HUES48 (cell line): ENCODE data around the gene CD69.

ENCODE experiments used
- H3K27ac ChIP-seq: one replicate; pipeline ENCODE4 v1.7.0; 2013; ENCODE audit warnings: low read depth, low read length, inconsistent platforms
- H3K27me3 ChIP-seq: 2 replicates; pipeline ENCODE4 v1.6.1; 2013; ENCODE audit warnings: mild to moderate bottlenecking, low read length; ENCODE audit not compliant: control insufficient read depth, insufficient read depth
- H3K36me3 ChIP-seq: 2 replicates; pipeline ENCODE4 v1.6.1; 2013; ENCODE audit warnings: low read length; ENCODE audit not compliant: control insufficient read depth, insufficient read depth
- H3K4me1 ChIP-seq: 2 replicates; pipeline ENCODE4 v1.6.1; 2013; ENCODE audit warnings: mild to moderate bottlenecking, low read length; ENCODE audit not compliant: control insufficient read depth, insufficient read depth
- H3K4me3 ChIP-seq: 2 replicates; pipeline ENCODE4 v1.5.1; 2013; ENCODE audit warnings: mild to moderate bottlenecking, low read depth, low read length
- H3K9ac ChIP-seq: 2 replicates; pipeline ENCODE4 v1.6.1; 2013; ENCODE audit warnings: mild to moderate bottlenecking, low read depth, low read length, moderate library complexity
- H3K9me3 ChIP-seq: 2 replicates; pipeline ENCODE4 v1.6.1; 2013; ENCODE audit warnings: low read length; ENCODE audit not compliant: control insufficient read depth, insufficient read depth

CD69 gene

DNA sequence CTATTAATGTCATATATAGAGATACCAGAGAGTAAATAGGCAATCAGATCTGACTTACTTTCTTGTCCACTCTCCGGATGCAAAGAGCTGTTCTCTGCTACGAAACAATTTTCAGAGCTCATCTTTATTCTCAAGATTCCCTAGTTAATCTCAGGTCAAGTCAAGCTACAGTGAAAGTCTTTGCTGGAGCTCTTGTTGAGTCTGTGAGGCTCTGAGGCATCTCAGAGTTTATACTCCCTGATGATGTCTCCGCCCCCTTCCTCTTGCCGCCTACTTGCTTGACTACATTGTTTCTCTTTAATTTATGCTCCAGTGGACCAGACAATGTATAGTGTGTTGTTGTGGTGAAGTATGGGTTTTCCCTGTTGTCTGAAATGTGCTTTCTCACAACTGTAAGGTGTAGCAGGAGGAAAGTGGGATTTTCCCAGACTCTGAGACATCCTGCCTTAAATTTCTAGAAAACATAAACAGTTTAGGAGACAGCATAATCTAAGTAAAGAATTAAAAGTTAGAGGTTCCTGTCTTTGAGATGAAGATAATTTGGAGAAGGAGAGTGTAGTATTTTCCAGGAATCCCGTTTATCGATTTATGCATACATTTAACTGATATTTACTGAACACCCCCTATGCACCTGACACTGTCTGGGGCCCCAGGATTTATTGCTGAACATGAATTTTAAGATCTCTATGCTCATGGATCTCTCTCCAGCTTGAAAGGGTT lies at the start of gene CD69:
Gene CD69, minus strand, starts transcription at position 203 of the 720 bp plus-strand sequence. Its CDS starts 81 bp downstream, at position 122.
- peaks cover 2% of the 10 kb centered on the region; the same call in 1 of the 2 replicates for H3K4me1 ChIP-seq
- H3K36me3 ChIP-seq, result no peaks in the 10 kb centered on the region
- H3K27ac ChIP-seq, result no peak within 1 kb of the TSS
- H3K4me3 ChIP-seq, result no peak within 1 kb of the TSS
- no peaks in the 10 kb centered on the region for H3K27me3 ChIP-seq
- H3K9me3 ChIP-seq, result no peaks in the 10 kb centered on the region
- H3K9ac ChIP-seq, result no peak within 1 kb of the TSS

GRCh38 chr12:9809866-9810265 lies 49.2 kb upstream of the CD69 start:
- Histone ChIP-seq H3K9me3 (no peaks in the 10 kb centered on the region), H3K4me1 (no peaks in the 10 kb centered on the region), H3K27ac (no peak overlapping the region), H3K36me3 (no peaks in the 10 kb centered on the region), H3K27me3 (no peaks in the 10 kb centered on the region), H3K9ac (no peak overlapping the region), H3K4me3 (no peak overlapping the region)

DNA sequence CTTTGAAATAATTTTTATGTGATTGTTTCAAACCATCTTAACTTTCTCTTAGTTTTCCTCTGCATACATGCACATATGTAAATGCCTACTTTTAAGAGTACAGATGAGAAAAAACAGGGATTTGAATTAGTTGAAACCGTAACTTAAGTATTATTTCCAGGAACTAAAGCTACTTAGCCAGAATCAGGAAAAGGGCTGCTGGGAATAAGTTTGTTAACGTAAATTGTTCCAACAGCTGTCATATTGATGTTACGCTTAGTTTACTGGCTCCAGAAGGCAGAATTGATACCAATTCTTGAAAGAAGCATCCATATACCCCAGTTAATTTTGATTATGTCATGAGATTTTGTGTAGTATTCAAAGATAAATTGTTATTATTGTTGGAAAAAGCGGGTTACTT lies 48.6 kb upstream of the CD69 start:
- H3K9ac ChIP-seq, result no peak overlapping the region
- H3K4me3 ChIP-seq, result no peak overlapping the region
- no peaks in the 10 kb centered on the region for H3K9me3 ChIP-seq
- no peaks in the 10 kb centered on the region for H3K4me1 ChIP-seq
- H3K27me3 ChIP-seq, result no peaks in the 10 kb centered on the region
- H3K36me3 ChIP-seq, result no peaks in the 10 kb centered on the region
- H3K27ac ChIP-seq, result no peak overlapping the region

DNA sequence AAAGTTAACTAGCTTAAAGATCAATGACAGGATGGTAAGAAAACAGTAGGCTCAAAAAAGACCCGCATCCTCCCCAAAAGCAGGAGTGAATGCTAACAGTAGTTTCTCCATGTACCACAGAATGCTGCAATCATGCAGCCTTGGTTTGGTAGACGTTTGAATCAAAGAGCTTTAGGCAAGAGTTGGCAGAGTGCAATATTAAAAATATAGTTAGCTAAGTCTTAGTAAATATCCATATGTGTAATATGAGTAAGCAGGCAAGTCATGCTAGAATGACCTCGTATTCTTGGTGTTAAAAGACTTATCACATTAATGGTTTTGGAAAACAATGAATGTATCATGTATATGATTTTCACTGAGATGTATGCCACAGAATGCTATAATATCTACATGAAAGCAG lies 47.8 kb upstream of the CD69 start:
- Histone ChIP-seq H3K4me1 (no peaks in the 10 kb centered on the region), H3K27ac (no peak overlapping the region), H3K27me3 (no peaks in the 10 kb centered on the region), H3K4me3 (no peak overlapping the region), H3K9me3 (no peaks in the 10 kb centered on the region), H3K9ac (no peak overlapping the region), H3K36me3 (no peaks in the 10 kb centered on the region)

GRCh38 chr12:9806714-9807113 lies 46.0 kb upstream of the CD69 start:
- Histone ChIP-seq H3K9ac (no peak overlapping the region), H3K9me3 (no peaks in the 10 kb centered on the region), H3K27ac (no peak overlapping the region), H3K27me3 (no peaks in the 10 kb centered on the region), H3K4me3 (no peak overlapping the region), H3K4me1 (no peaks in the 10 kb centered on the region), H3K36me3 (no peaks in the 10 kb centered on the region)

DNA sequence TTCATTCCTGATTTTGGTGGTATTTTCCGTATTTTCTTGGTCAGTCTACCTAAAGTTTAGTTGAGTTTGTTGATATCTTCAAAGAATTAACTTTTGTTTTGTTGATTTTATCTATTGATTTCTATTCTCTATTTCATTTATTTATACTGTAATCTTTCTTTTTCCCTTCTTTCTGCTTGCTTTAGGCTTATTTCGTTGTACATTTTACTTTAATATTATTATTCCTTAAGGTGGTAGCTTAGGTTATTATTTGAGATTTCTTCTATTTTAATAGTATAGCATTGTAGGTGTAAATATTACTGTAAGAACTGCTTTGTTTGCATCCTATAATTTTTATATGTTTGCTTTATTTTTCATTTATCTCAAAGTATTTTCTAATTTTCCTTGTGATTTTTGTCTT lies 45.2 kb upstream of the CD69 start:
- H3K27ac ChIP-seq, result no peak overlapping the region
- H3K27me3 ChIP-seq, result no peaks in the 10 kb centered on the region
- no peaks in the 10 kb centered on the region for H3K36me3 ChIP-seq
- H3K9me3 ChIP-seq, result no peaks in the 10 kb centered on the region
- H3K9ac ChIP-seq, result no peak overlapping the region
- H3K4me3 ChIP-seq, result no peak overlapping the region
- no peaks in the 10 kb centered on the region for H3K4me1 ChIP-seq

- H3K4me3 ChIP-seq, result no peak overlapping the region
- H3K9me3 ChIP-seq, result no peaks in the 10 kb centered on the region
- H3K9ac ChIP-seq, result no peak overlapping the region
- no peak overlapping the region for H3K27ac ChIP-seq
- no peaks in the 10 kb centered on the region for H3K27me3 ChIP-seq
- no peaks in the 10 kb centered on the region for H3K36me3 ChIP-seq
- H3K4me1 ChIP-seq, result peaks cover 10% of the 10 kb centered on the region
Measured at GRCh38 chr12:9799961-9800360, 39.3 kb upstream of the CD69 start.

- H3K27me3 ChIP-seq, result no peaks in the 10 kb centered on the region
- H3K4me1 ChIP-seq, result peaks cover 25% of the 10 kb centered on the region
Measured at GRCh38 chr12:9797722-9798619, 37.3 kb upstream of the CD69 start.

DNA sequence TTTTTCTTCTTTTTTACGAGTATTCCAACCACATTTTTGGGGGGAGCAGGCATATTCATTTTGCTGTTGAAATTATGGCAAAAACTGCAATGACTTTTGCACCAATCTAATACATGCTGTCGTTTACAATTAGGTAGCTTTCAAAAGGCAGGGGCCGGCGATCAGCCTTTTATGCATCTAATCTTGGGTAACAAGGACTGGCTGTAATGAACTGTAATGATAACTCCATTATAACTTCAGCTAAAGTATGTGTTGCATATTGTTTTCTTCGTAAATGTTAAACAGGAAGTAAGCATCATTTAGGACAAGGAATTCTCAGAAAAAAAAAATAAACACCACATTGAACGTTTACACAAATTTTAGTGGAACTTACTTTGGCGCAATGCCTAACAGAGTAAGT lies 36.3 kb upstream of the CD69 start:
- no peaks in the 10 kb centered on the region for H3K9me3 ChIP-seq
- H3K27ac ChIP-seq, result no peak overlapping the region
- peaks cover 25% of the 10 kb centered on the region for H3K4me1 ChIP-seq
- H3K36me3 ChIP-seq, result no peaks in the 10 kb centered on the region
- H3K9ac ChIP-seq, result no peak overlapping the region
- H3K4me3 ChIP-seq, result no peak overlapping the region
- H3K27me3 ChIP-seq, result no peaks in the 10 kb centered on the region

More at GRCh38 chr12:9797722-9798619, 37.3 kb upstream of the CD69 start:
- H3K9me3 ChIP-seq, result no peaks in the 10 kb centered on the region
- H3K36me3 ChIP-seq, result no peaks in the 10 kb centered on the region
- no peak overlapping the region for H3K27ac ChIP-seq
- H3K4me3 ChIP-seq, result no peak overlapping the region
- H3K9ac ChIP-seq, result no peak overlapping the region

DNA sequence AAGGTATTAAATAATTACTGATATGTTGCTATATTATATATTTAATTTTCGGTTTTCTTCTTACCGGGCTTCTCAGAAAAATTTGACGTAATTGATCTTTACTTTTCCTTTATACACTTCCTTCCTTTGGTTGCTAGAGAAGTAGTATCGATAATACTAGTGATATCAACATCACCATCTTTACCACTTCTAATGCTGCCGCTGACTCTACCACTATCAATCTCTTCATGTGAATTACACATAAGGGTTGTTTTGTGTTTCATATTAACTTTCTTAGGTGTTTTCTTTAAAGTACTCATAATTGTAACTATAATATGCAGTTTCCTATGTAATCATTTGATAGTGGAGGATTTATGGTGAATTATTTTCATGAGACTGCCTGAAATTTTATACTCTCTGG lies 35.6 kb upstream of the CD69 start:
- Histone ChIP-seq H3K4me1 (peaks cover 25% of the 10 kb centered on the region), H3K36me3 (no peaks in the 10 kb centered on the region), H3K9ac (no peak overlapping the region), H3K27ac (no peak overlapping the region), H3K9me3 (no peaks in the 10 kb centered on the region), H3K4me3 (no peak overlapping the region), H3K27me3 (no peaks in the 10 kb centered on the region)

DNA sequence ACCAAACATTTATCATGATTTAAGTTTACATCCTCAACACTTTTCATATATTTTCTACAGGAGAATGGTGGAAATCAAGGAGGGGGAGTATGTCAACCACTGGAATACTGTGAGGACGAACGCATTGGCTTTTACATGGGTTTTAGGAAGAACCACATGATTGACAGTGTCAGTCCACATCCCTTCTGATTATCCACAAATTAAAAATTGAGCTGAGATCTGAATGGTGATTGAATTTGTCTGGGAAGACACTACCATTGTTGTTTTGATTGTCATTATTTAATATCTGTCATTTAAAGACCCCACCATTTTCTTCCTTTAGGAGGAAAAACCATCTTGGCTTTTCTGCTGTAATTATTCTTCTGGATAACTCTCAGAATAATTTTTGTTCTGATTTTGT lies 35.2 kb upstream of the CD69 start:
- Histone ChIP-seq H3K27ac (no peak overlapping the region), H3K4me3 (no peak overlapping the region), H3K4me1 (peaks cover 25% of the 10 kb centered on the region), H3K9ac (no peak overlapping the region), H3K36me3 (no peaks in the 10 kb centered on the region), H3K9me3 (no peaks in the 10 kb centered on the region), H3K27me3 (no peaks in the 10 kb centered on the region)
